A673 (cell line): ENCODE results near the gene CAMKK1.

Experiments used
- EZH2 ChIP-seq: fragments of 200-600 bp; sonication (generic); IDR thresholded peaks from 2 replicates; pipeline ENCODE4 v1.6.1; 2017; ENCODE audit warnings: borderline replicate concordance, low read depth, mild to moderate bottlenecking, mixed read lengths, antibody characterized with exemption, low read length; ENCODE audit not compliant: poor library complexity, severe bottlenecking
- TF ChIP-seq, protein P1 (sequence below): fragments of 300-800, 200-600 bp; sonication (generic); conservative IDR thresholded peaks from 2 replicates; pipeline ENCODE4 v1.5.1; 2017; ENCODE audit warnings: low read depth, mild to moderate bottlenecking, antibody characterized with exemption, low read length, moderate library complexity, mixed read lengths

DNA sequence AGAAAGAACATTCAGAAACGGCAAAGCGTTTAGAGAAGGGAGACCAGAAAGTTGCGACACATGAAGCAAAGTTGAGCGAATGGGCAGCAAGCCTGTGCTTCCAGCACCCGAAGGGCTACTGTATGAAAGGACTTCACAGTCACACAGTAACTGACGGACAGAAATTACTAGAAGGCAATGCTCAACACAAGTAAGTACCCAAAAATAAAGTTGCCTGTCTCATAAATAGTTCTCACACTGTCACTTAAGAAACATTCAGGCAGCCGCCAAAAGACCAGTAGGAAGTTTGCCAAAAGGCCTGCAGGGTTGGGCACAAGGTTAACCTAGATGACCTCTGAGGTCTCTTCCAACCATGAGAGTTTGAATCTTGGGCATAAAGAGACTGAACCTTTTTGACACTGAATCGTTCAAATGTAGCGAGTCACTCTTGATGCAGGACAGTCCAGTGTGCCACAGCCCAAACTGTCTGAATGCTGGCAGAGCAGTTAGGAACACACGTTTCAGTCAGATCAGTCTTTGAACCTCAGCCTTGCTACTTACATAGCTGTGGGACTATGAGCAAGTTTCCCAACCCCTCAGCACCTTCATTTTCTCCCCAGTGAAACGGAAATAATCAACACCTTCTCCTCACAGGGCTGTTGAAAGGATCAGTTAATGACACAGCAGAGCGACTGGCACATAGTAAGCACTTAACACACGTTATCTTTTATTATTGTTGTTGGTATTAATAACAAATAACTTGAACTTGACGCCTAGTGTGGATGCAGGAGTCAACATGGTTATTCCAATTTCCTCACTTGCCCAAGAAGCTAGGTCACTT, 57.2 kb downstream of the CAMKK1 start:
- no peak for TF ChIP-seq EZH2
- TF ChIP-seq, protein P1, sequence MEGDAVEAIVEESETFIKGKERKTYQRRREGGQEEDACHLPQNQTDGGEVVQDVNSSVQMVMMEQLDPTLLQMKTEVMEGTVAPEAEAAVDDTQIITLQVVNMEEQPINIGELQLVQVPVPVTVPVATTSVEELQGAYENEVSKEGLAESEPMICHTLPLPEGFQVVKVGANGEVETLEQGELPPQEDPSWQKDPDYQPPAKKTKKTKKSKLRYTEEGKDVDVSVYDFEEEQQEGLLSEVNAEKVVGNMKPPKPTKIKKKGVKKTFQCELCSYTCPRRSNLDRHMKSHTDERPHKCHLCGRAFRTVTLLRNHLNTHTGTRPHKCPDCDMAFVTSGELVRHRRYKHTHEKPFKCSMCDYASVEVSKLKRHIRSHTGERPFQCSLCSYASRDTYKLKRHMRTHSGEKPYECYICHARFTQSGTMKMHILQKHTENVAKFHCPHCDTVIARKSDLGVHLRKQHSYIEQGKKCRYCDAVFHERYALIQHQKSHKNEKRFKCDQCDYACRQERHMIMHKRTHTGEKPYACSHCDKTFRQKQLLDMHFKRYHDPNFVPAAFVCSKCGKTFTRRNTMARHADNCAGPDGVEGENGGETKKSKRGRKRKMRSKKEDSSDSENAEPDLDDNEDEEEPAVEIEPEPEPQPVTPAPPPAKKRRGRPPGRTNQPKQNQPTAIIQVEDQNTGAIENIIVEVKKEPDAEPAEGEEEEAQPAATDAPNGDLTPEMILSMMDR = no peak
